Lung (tissue), 12 donors: ENCODE measurements around the gene SPAG9. TPM values are rescaled to one million over a fixed set of nuclear protein-coding genes. Genes with fewer than 3 reads are reported as not detected.

ENCODE experiments used
- ATAC-seq: fragments of 200-7000 bp; cut with Tn5 transposase; one replicate; pipeline ENCODE4 v1.9.1; 2020; ENCODE audit warnings: moderate number of reproducible peaks; ENCODE audit not compliant: insufficient read depth, low FRiP score
- DNase-seq, 3 donors: peaks; one replicate each; pipeline ENCODE4 v3.0.0-alpha.2; 2013 to 2017
- H3K27ac ChIP-seq, 2 donors: one replicate each; pipeline ENCODE4 v1.5.1; 2013; ENCODE audit warnings: mild to moderate bottlenecking in 2 of 2, moderate library complexity in 2 of 2, control low read depth in 1 of 2, inconsistent platforms in 1 of 2, low read depth in 1 of 2, low read length in 1 of 2
- H3K27me3 ChIP-seq, 3 donors: one replicate each; pipeline ENCODE4 v1.5.1; 2013; ENCODE audit warnings: low read length in 2 of 3; ENCODE audit not compliant: control insufficient read depth in 3 of 3, insufficient read depth in 3 of 3
- H3K36me3 ChIP-seq, 4 donors: one replicate each; pipeline ENCODE4 v1.5.1; 2013; ENCODE audit warnings: low read length in 4 of 4, mild to moderate bottlenecking in 1 of 4, moderate library complexity in 1 of 4; ENCODE audit not compliant: control insufficient read depth in 4 of 4, insufficient read depth in 4 of 4
- H3K4me1 ChIP-seq, 5 donors: one replicate each; pipeline ENCODE4 v1.5.1; 2013; ENCODE audit warnings: low read length in 5 of 5, mild to moderate bottlenecking in 2 of 5, moderate library complexity in 1 of 5; ENCODE audit not compliant: control insufficient read depth in 5 of 5, insufficient read depth in 5 of 5
- H3K4me3 ChIP-seq: one replicate; pipeline ENCODE4 v1.5.1; 2013; ENCODE audit warnings: mild to moderate bottlenecking, control low read depth, moderate library complexity
- H3K9ac ChIP-seq, 2 donors: one replicate each; pipeline ENCODE4 v1.5.1; 2013; ENCODE audit warnings: low read length in 2 of 2, control low read depth in 1 of 2; ENCODE audit not compliant: insufficient read depth in 1 of 2
- H3K9me3 ChIP-seq, 4 donors: one replicate each; pipeline ENCODE4 v1.5.1; 2013; ENCODE audit warnings: low read length in 3 of 4, mild to moderate bottlenecking in 1 of 4, moderate library complexity in 1 of 4; ENCODE audit not compliant: control insufficient read depth in 4 of 4, insufficient read depth in 3 of 4
- WGBS, 2 donors: extraction: QIAGEN DNeasy Blood & Tissue Kit; methylation state at CpG; one replicate each; pipeline ENCODE4 v1.1.7; 2013; 5-methylcytosine and 5-hydroxymethylcytosine counted together
- polyA plus RNA-seq, 2 donors: library from polyadenylated mRNA; stranded (reverse); fragments of 200-250 nt; gene quantifications; one replicate each; pipeline ENCODE4 v1.2.1, GENCODE V29; 2013
- total RNA-seq, 2 donors: library from RNA; depleted of rRNA in 1 of 2; stranded (reverse); fragments of >200 nt in 1 of 2; gene quantifications; one replicate each; pipeline ENCODE4 v1.2.1, GENCODE V29; 2014 to 2021
- TF ChIP-seq, protein P1 (sequence below): IDR thresholded peaks from 2 replicates; pipeline ENCODE4 v1.5.1; 2012; ENCODE audit warnings: mild to moderate bottlenecking; ENCODE audit errors: control extremely low read depth, extremely low read depth
- donor health status: control.
- donor health status: control.
- donor health status: Bipolar disorder and iron deficiency.
- donor health status: healthy.
- donor health status: DM: yes; HTN: yes; CAD: no.

SPAG9 gene
- total and polyA plus RNA-seq, 4 donors, result 37.2 to 174 (median 75.2) TPM

DNA sequence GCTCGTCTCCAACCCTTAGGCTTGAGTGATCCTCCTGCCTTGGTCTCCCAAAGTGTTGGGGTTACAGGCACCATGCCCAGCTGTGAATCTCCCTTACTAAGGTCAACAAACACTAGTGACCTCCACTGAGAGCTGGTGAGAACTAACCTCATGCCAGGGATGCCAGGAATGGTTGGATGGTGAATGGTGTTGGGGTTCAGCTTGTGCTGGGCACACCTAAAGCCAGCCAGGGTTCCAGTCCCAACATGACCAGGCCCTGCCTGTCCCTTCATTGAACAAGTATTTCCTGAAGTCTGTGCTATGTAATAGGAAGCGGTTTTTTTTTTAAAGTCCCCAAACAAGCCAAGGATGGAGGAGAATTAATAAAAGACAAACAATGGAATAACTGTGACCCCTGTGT is 198.6 kb downstream of the SPAG9 start:
- DNase-seq (no peak), ATAC-seq (no peak)
- Histone ChIP-seq H3K9me3 (no peaks in the 10 kb centered on the region), H3K4me3 (no peak overlapping the region), H3K27ac (no peak overlapping the region), H3K9ac (no peak overlapping the region), H3K27me3 (no peaks in the 10 kb centered on the region), H3K36me3 (no peaks in the 10 kb centered on the region), H3K4me1 (peaks cover 0 to 31% (median 0%) of the 10 kb centered on the region in 5 donors)
- TF ChIP-seq, protein P1, sequence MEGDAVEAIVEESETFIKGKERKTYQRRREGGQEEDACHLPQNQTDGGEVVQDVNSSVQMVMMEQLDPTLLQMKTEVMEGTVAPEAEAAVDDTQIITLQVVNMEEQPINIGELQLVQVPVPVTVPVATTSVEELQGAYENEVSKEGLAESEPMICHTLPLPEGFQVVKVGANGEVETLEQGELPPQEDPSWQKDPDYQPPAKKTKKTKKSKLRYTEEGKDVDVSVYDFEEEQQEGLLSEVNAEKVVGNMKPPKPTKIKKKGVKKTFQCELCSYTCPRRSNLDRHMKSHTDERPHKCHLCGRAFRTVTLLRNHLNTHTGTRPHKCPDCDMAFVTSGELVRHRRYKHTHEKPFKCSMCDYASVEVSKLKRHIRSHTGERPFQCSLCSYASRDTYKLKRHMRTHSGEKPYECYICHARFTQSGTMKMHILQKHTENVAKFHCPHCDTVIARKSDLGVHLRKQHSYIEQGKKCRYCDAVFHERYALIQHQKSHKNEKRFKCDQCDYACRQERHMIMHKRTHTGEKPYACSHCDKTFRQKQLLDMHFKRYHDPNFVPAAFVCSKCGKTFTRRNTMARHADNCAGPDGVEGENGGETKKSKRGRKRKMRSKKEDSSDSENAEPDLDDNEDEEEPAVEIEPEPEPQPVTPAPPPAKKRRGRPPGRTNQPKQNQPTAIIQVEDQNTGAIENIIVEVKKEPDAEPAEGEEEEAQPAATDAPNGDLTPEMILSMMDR, result no peak
- 83 to 94% methylated on average over 2 of the region's 2 CpGs for WGBS, 2 donors

DNA sequence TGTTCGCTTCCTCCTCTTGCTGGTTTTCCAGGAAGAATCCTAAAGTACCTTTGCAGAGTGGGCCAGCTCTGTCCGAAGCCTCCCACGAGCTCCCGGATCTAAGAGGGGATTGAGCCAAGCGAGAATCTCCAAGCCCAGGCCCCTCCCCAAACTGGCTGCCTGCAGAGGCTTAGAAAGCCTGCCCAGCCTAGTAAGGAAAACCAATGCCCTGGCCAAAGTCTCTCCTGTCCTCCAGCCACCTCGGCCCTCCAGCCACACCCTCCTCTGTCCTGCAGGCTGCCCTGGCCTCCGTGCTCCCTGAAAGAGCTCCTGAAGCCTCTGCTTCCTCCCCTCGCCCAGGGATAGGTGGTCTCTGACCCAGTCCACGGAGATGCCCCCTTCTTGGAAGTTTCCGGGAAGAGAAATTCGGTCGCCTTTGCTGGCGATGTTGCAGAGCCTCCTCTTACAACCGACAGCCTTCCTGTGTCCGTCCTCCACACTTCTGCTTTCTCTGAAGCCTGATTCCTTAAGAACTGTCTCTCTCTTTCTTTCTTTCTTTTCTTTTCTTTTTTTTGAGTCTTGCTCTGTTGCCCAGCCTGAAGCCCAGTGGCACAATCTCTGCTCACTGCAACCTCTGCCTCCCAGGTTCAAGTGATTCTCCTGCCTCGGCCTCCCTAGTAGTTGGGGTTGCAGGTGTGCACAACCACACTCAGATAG is 199.6 kb downstream of the SPAG9 start:
- no peak overlapping the region for H3K9ac ChIP-seq
- no peaks in the 10 kb centered on the region for H3K36me3 ChIP-seq
- WGBS, 2 donors, result 68 to 79% methylated on average over 16 of the region's 16 CpGs
- H3K4me1 ChIP-seq, result peaks cover 0 to 35% (median 0%) of the 10 kb centered on the region in 5 donors
- H3K27me3 ChIP-seq, result no peaks in the 10 kb centered on the region
- H3K9me3 ChIP-seq, result no peaks in the 10 kb centered on the region
- peak overlapping the region in 1 of 2 donors; percentile 21 for H3K27ac ChIP-seq
- no peak for DNase-seq
- no peak for ATAC-seq
- TF ChIP-seq, protein P1, result no peak
- no peak overlapping the region for H3K4me3 ChIP-seq

DNA sequence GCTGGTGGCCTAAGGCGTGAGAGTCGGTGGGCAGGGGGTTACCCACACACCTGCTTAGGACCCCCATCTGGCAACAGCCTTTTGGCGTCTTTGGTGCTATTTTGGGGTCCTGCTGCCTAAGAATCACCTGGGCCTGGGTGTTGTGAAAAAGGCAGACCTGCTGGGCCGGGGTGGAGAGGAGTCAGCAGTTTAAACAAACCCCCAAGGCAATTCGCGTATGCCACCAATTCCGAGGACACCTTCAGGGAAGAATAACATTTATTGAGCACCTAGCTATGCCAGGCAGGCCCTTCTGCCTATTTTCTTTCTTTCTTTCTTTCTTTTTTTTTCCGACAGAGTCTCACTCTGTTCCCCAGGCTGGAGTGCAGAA is 200.6 kb downstream of the SPAG9 start:
- no peak overlapping the region for H3K9ac ChIP-seq
- ATAC-seq, result no peak

More for the DNA sequence above, 200.6 kb downstream of the SPAG9 start:
- Histone ChIP-seq H3K9me3 (no peaks in the 10 kb centered on the region), H3K27me3 (no peaks in the 10 kb centered on the region), H3K36me3 (no peaks in the 10 kb centered on the region), H3K4me1 (peaks cover 0 to 39% (median 0%) of the 10 kb centered on the region in 5 donors), H3K4me3 (no peak overlapping the region), H3K27ac (peak overlapping the region in 1 of 2 donors; percentile 17)
- TF ChIP-seq, protein P1, result no peak
- DNase-seq, result no peak
- 73 to 74% methylated on average over 8 of the region's 8 CpGs for WGBS, 2 donors
